HG02798 (cell line): ENCODE results near the gene SLC16A13.
"Not testable (repeated sequence)": the region's sequence is repeated elsewhere in the genome, so short reads cannot be mapped to it uniquely, and the experiment has no call there.

Experiments used
- ATAC-seq: cut with Tn5 transposase; IDR thresholded peaks from one replicate; pipeline ENCODE4 v1.9.1; 2021; ENCODE audit warnings: mild to moderate bottlenecking; ENCODE audit not compliant: unreplicated experiment, poor library complexity

The SLC16A13 gene

GRCh38 chr17:7058831-7059447, 23.1 kb downstream of the SLC16A13 start:
- ATAC-seq: no peak

GRCh38 chr17:7060165-7060891, 24.5 kb downstream of the SLC16A13 start:
- ATAC-seq: no peak

- ATAC-seq: no peak
Observed at GRCh38 chr17:7063518-7064094, 27.8 kb downstream of the SLC16A13 start.

- ATAC-seq: no peak
Observed at GRCh38 chr17:7064261-7064660, 28.4 kb downstream of the SLC16A13 start.

GRCh38 chr17:7067198-7067597, 31.4 kb downstream of the SLC16A13 start:
- ATAC-seq: no peak

- no peak for ATAC-seq
Observed at GRCh38 chr17:7068268-7068667, 32.5 kb downstream of the SLC16A13 start.

- ATAC-seq: no peak
Observed at GRCh38 chr17:7070712-7071111, 34.9 kb downstream of the SLC16A13 start.

GRCh38 chr17:7072406-7072805, 36.6 kb downstream of the SLC16A13 start:
- no peak for ATAC-seq

GRCh38 chr17:7074931-7075330, 39.1 kb downstream of the SLC16A13 start:
- no peak for ATAC-seq

GRCh38 chr17:7077911-7078546, 42.2 kb downstream of the SLC16A13 start:
- ATAC-seq: no peak

- no peak for ATAC-seq
Observed at GRCh38 chr17:7078711-7079110, 42.9 kb downstream of the SLC16A13 start.

- no peak for ATAC-seq
Observed at GRCh38 chr17:7079581-7080455, 44.0 kb downstream of the SLC16A13 start, which contains the start of gene CLEC10A. TSS of gene CLEC10A (minus strand) at chr17:7080251. CDS start at chr17:7078812, 1,439 bp downstream.

GRCh38 chr17:7080456-7081041, 44.7 kb downstream of the SLC16A13 start:
- no peak for ATAC-seq

GRCh38 chr17:7081341-7082062, 45.7 kb downstream of the SLC16A13 start:
- ATAC-seq: no peak

- no peak for ATAC-seq
Observed at GRCh38 chr17:7083592-7083991, 47.8 kb downstream of the SLC16A13 start.

GRCh38 chr17:7084088-7084487, 48.3 kb downstream of the SLC16A13 start:
- ATAC-seq: no peak

GRCh38 chr17:7088442-7088841, 52.6 kb downstream of the SLC16A13 start:
- not testable (repeated sequence) for ATAC-seq

- not testable (repeated sequence) for ATAC-seq
Observed at GRCh38 chr17:7089570-7089969, 53.8 kb downstream of the SLC16A13 start.
